GM12892 (cell line): Measurements from ENCODE around the gene KRTAP19-3.

ENCODE experiments used
- POLR2A ChIP-seq: IDR thresholded peaks from 2 replicates; pipeline ENCODE4 v1.6.1; 2011; ENCODE audit warnings: low read depth, low read length, control low read depth
- POLR2AphosphoS5 ChIP-seq: IDR thresholded peaks from 2 replicates; pipeline ENCODE4 v1.6.1; 2011; ENCODE audit warnings: low read depth, low read length, control low read depth
- TAF1 ChIP-seq: IDR thresholded peaks from 2 replicates; pipeline ENCODE4 v1.6.1; 2011; ENCODE audit warnings: low read depth, mild to moderate bottlenecking, control low read depth, low read length, borderline replicate concordance

- no peak for TF ChIP-seq TAF1
- no peak for TF ChIP-seq POLR2A
- no peak for TF ChIP-seq POLR2AphosphoS5
Measured at GRCh38 chr21:30491963-30492428, at the start of gene KRTAP19-3.
